ENCODE results near the gene DDX49.

GRCh38 chr19:18949858-18950257, 30.3 kb downstream of the DDX49 start:
- no peak for TF ChIP-seq EZH2 (IDR thresholded peaks at IDR 0.05; ENCODE audit: borderline replicate concordance, insufficient read depth, low read depth, low read length, poor library complexity, severe bottlenecking)
- no peak for TF ChIP-seq CTCF (IDR thresholded peaks at IDR 0.05)
